Measurements from ENCODE around the gene CSTB.

Gene CSTB

GRCh38 chr21:43781846-43782245 is 5.7 kb upstream of the CSTB start:
- TF ChIP-seq, protein P1, sequence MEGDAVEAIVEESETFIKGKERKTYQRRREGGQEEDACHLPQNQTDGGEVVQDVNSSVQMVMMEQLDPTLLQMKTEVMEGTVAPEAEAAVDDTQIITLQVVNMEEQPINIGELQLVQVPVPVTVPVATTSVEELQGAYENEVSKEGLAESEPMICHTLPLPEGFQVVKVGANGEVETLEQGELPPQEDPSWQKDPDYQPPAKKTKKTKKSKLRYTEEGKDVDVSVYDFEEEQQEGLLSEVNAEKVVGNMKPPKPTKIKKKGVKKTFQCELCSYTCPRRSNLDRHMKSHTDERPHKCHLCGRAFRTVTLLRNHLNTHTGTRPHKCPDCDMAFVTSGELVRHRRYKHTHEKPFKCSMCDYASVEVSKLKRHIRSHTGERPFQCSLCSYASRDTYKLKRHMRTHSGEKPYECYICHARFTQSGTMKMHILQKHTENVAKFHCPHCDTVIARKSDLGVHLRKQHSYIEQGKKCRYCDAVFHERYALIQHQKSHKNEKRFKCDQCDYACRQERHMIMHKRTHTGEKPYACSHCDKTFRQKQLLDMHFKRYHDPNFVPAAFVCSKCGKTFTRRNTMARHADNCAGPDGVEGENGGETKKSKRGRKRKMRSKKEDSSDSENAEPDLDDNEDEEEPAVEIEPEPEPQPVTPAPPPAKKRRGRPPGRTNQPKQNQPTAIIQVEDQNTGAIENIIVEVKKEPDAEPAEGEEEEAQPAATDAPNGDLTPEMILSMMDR (IDR thresholded peaks at IDR 0.05), result no peak

DNA sequence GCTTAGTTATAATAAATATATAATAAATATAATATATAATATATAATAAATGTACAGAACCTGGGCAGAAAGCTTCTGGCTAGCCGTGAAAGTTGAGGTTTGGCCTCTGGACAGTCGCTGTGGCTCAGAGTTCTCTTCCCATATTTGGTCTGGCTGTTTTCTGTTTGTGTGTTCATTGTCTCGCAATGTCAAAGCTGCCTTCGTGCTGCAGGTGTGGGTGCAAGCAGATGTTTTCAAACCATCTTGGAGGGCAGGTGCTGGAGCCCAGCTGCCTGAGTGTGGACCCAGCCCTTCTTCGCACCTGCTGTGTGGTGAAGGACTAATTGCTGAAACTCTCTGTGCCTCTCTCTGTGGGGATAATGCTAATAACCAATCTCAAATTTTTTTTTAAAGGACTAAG is 3.6 kb upstream of the CSTB start:
- TF ChIP-seq, protein P1 (IDR thresholded peaks at IDR 0.05), result no peak

DNA sequence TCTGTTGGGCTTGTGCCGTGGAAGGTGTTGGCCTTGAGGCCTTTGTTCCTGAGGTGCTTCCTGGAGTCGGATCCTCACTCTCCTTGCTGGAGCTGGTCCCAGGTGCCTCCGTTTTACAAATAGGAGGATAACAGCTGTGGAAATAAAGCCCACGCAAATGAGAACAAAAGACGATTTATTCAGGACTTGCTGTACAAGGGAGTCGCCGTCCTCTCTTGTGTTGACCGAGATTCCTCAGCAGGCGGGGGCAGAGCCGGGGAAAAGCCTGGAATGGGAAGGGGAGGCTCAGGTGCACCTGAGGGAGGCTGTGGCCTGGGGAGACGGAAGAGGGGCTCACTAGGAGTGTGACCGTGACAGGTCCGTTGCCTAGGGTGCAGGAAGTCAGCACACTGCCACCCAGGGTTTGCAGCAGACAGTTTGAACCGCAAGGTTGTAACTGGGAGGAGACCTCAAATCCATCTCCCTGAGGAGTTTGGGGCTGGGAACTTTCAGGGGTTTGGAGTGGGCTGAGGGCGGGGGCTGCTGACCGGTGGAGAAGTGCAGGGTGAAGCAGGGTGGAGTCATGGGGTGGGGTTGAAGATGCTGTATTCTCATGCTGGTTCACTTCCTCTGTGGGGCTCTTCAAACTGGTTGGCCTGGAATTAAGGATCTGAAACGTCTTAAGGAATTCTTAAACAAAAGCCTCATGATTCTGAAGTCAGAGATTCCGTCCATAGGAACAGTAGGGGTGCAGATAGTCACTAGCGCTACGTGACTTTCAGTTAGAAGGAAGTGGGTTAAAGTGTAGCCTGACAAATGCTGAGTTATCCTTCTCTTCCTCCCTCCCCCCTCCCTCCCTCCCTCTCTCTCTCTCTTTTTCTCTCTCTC is 2.6 kb upstream of the CSTB start:
- TF ChIP-seq, protein P1 (IDR thresholded peaks at IDR 0.05), result no peak

GRCh38 chr21:43777953-43778352 is 1.8 kb upstream of the CSTB start:
- TF ChIP-seq, protein P1 (IDR thresholded peaks at IDR 0.05), result no peak

DNA sequence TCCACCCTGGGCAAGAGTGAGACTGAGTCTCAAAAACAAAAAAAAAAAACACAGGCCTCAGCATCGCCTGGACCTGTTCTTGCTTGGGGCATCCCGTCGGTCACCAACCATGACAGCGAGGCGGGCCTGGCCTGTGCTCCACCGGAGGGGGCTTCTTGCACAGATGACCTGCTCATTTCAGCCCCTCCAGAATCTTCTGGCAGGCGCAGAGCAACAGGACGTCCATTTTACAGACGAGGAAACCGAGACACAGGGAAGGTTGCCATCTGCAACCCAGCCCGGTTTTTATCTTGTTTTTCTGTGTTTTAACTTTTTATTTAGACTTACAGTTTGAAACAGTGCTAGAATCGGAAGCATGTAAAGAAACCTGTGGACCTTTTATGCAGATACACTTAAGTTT is 918 bp downstream of the CSTB start:
- TF ChIP-seq, protein P1 (IDR thresholded peaks at IDR 0.05), result no peak

GRCh38 chr21:43774163-43774562 is 1.9 kb downstream of the CSTB start:
- TF ChIP-seq, protein P1 (IDR thresholded peaks at IDR 0.05), result no peak

- TF ChIP-seq, protein P1 (IDR thresholded peaks at IDR 0.05), result no peak
These were observed 3.7 kb downstream of the CSTB start for GRCh38 chr21:43772425-43772821.

Measured in LNCAP (cell line).